ENCODE measurements around the gene IFI27. TPM values are rescaled to one million over a fixed set of nuclear protein-coding genes. Genes with fewer than 3 reads are reported as not detected.

IFI27 gene
- total and polyA plus RNA-seq, 9 of the 15 experiments (the other 6 are each of a cell fraction or from before 2014, with no cell fraction given): 0.19 to 3.4 (median 1.4) TPM; not detected in 1

GRCh38 chr14:94139006-94139405 lies 28.5 kb downstream of the IFI27 start:
- DNase-seq (ENCODE audit: extremely low read depth in 1 of 4, low spot score in 3 of 4): no peak
- Histone ChIP-seq H3K36me3 (ENCODE audit: control insufficient read depth, insufficient read depth, low read length) (no peaks in the 10 kb centered on the region), H2AFZ (ENCODE audit: low read depth, low read length) (no peak overlapping the region), H3K27me3 (ENCODE audit: control insufficient read depth in 2 of 2, insufficient read depth in 2 of 2, low read length in 2 of 2) (peaks cover 0 to 15% of the 10 kb centered on the region in 2 experiments; a peak in 2 of 5 replicates), H3K4me2 (ENCODE audit: insufficient read depth, low read length) (no peak overlapping the region), H4K20me1 (replicated peaks; ENCODE audit: control insufficient read depth, insufficient read depth, low read length) (no peaks in the 10 kb centered on the region), H3K9ac (ENCODE audit: insufficient read depth in 1 of 2, low read depth in 2 of 2, low read length in 2 of 2) (no peak overlapping the region), H3K79me2 (ENCODE audit: control insufficient read depth, insufficient read depth, low read length) (no peaks in the 10 kb centered on the region), H3K4me3 (no peak overlapping the region), H3K4me1 (replicated peaks in 1 of 2; ENCODE audit: control insufficient read depth in 2 of 2, insufficient read depth in 2 of 2, low read length in 2 of 2) (no peaks in the 10 kb centered on the region; a peak in 2 of 5 replicates), H3K9me3 (replicated peaks; ENCODE audit: control insufficient read depth, insufficient read depth, low read depth, low read length) (no peaks in the 10 kb centered on the region; the same call in 1 of the 2 replicates), H3K9me1 (ENCODE audit: control insufficient read depth, insufficient read depth, low read length) (no peaks in the 10 kb centered on the region), H3K27ac (ENCODE audit: extremely low read depth, low read depth, low read length) (no peak overlapping the region)
- intact Hi-C loops (cut with micrococcal nuclease): no loop called here
- no peak for ATAC-seq
- in situ Hi-C loops (cut with MboI): loop anchor here (5.0 kb wide), 1 partner anchor 102 kb away; no protein-coding TSS in a partner anchor
- ChIA-PET CTCF (ENCODE audit: low intra/inter-chr PET ratio) (no interaction called here), POLR2A (interaction anchor here (0.5 kb wide), 1 partner anchor 155 kb away, joined by 4 read pairs; no protein-coding TSS in a partner anchor)
- BruUV-seq (replicated peaks): no TSS peak
- 10% methylated on average over 4 of the region's 5 CpGs for WGBS (ENCODE audit: insufficient coverage, low coverage, missing lambda C conversion rate)
- no peak for FAIRE-seq
- TF ChIP-seq CREB3L1 (IDR thresholded peaks at IDR 0.05; ENCODE audit: borderline replicate concordance, low read depth) (no peak), LEF1 (IDR thresholded peaks at IDR 0.05) (no peak)

GRCh38 chr14:94139421-94139820 lies 28.9 kb downstream of the IFI27 start:
- CTCF ChIA-PET (ENCODE audit: low intra/inter-chr PET ratio): no interaction called here
- H3K9me3 ChIP-seq (replicated peaks; ENCODE audit: control insufficient read depth, insufficient read depth, low read depth, low read length): no peaks in the 10 kb centered on the region; the same call in 1 of the 2 replicates
- no peaks in the 10 kb centered on the region for H4K20me1 ChIP-seq (replicated peaks; ENCODE audit: control insufficient read depth, insufficient read depth, low read length)
- no TSS peak for BruUV-seq (replicated peaks)
- ATAC-seq: no peak
- no peak overlapping the region for H3K4me2 ChIP-seq (ENCODE audit: insufficient read depth, low read length)
- WGBS (ENCODE audit: insufficient coverage, low coverage, missing lambda C conversion rate): 15% methylated on average over 5 of the region's 5 CpGs
- intact Hi-C loops (cut with micrococcal nuclease) (no loop called here), in situ Hi-C loops (cut with MboI) (loop anchor here (5.0 kb wide), 1 partner anchor 102 kb away; no protein-coding TSS in a partner anchor)
- H3K36me3 ChIP-seq (ENCODE audit: control insufficient read depth, insufficient read depth, low read length): no peaks in the 10 kb centered on the region
- no peak for DNase-seq (ENCODE audit: extremely low read depth in 1 of 4, low spot score in 3 of 4)
- H3K27me3 ChIP-seq (ENCODE audit: control insufficient read depth in 2 of 2, insufficient read depth in 2 of 2, low read length in 2 of 2): peaks cover 0 to 15% of the 10 kb centered on the region in 2 experiments; a peak in 2 of 5 replicates
- H3K9ac ChIP-seq (ENCODE audit: insufficient read depth in 1 of 2, low read depth in 2 of 2, low read length in 2 of 2): no peak overlapping the region
- TF ChIP-seq ARID1B (IDR thresholded peaks at IDR 0.05) (no peak), KDM5B (IDR thresholded peaks at IDR 0.05; ENCODE audit: insufficient replicate concordance, low read depth, low read length) (no peak), GATA2 (CRISPR knock-in tag; IDR thresholded peaks at IDR 0.05) (no peak), RBM15 (IDR thresholded peaks at IDR 0.05; ENCODE audit: insufficient read depth, low read length) (no peak)
- no peak overlapping the region for H3K27ac ChIP-seq (ENCODE audit: extremely low read depth, low read depth, low read length)
- POLR2A ChIA-PET: interaction anchor here (0.5 kb wide), 1 partner anchor 155 kb away, joined by 4 read pairs; no protein-coding TSS in a partner anchor
- H2AFZ ChIP-seq (ENCODE audit: low read depth, low read length): no peak overlapping the region
- no peaks in the 10 kb centered on the region for H3K9me1 ChIP-seq (ENCODE audit: control insufficient read depth, insufficient read depth, low read length)
- no peak overlapping the region for H3K4me3 ChIP-seq
- H3K79me2 ChIP-seq (ENCODE audit: control insufficient read depth, insufficient read depth, low read length): no peaks in the 10 kb centered on the region
- no peak for FAIRE-seq
- H3K4me1 ChIP-seq (replicated peaks in 1 of 2; ENCODE audit: control insufficient read depth in 2 of 2, insufficient read depth in 2 of 2, low read length in 2 of 2): no peaks in the 10 kb centered on the region; a peak in 2 of 5 replicates
